SK-N-SH treated with all-trans-retinoic acid at 6 μM for 48 hours (cell line): ENCODE measurements around the gene SGCA.

Experiments used
- ATAC-seq: fragments of 200-7000 bp; cut with Tn5 transposase; 3 replicates; pipeline ENCODE4 v1.9.1; 2020; ENCODE audit warnings: mild to moderate bottlenecking, moderate library complexity
- BACH2 ChIP-seq: fragments of 250-450 bp; sonication (Bioruptor Pico); IDR thresholded peaks from 2 replicates; pipeline ENCODE4 v1.9.0; 2021; ENCODE audit warnings: mild to moderate bottlenecking, borderline replicate concordance
- ESRRG ChIP-seq: fragments of 250-450 bp; sonication (Bioruptor Pico); IDR thresholded peaks from 2 replicates; pipeline ENCODE4 v1.6.1; 2021; ENCODE audit warnings: mild to moderate bottlenecking
- GLIS3 ChIP-seq: fragments of 250-450 bp; sonication (Bioruptor Pico); IDR thresholded peaks from 2 replicates; pipeline ENCODE4 v1.5.0; 2020; ENCODE audit warnings: mild to moderate bottlenecking, moderate library complexity
- ISL1 ChIP-seq: fragments of 250-450 bp; sonication (Bioruptor Pico); IDR thresholded peaks from 2 replicates; pipeline ENCODE4 v2.1.2; 2022; ENCODE audit warnings: mild to moderate bottlenecking, moderate library complexity
- OSR1 ChIP-seq: fragments of 250-450 bp; sonication (Bioruptor Pico); IDR thresholded peaks from 2 replicates; pipeline ENCODE4 v1.8.0; 2022; ENCODE audit warnings: moderate library complexity, mild to moderate bottlenecking, inconsistent platforms
- PPARA ChIP-seq: fragments of 250-450 bp; sonication (Bioruptor Pico); IDR thresholded peaks from 2 replicates; pipeline ENCODE4 v1.5.0; 2020; ENCODE audit warnings: mild to moderate bottlenecking, borderline replicate concordance
- RARB ChIP-seq: fragments of 250-450 bp; sonication (Bioruptor Pico); IDR thresholded peaks from 2 replicates; pipeline ENCODE4 v1.8.0; 2021; ENCODE audit warnings: mild to moderate bottlenecking, moderate library complexity
- SNAI2 ChIP-seq: fragments of 250-450 bp; sonication (Bioruptor Pico); IDR thresholded peaks from 2 replicates; pipeline ENCODE4 v1.5.0; 2020; ENCODE audit warnings: mild to moderate bottlenecking, moderate library complexity
- ZFP3 ChIP-seq: fragments of 250-450 bp; sonication (Bioruptor Pico); IDR thresholded peaks from 2 replicates; pipeline ENCODE4 v1.5.0; 2020; ENCODE audit warnings: mild to moderate bottlenecking, moderate library complexity
- ZFP30 ChIP-seq: fragments of 450-650 bp; formaldehyde crosslinking; IDR thresholded peaks from 2 replicates; pipeline ENCODE4 v1.5.0; 2022; ENCODE audit warnings: mild to moderate bottlenecking, moderate library complexity
- ZNF565 ChIP-seq: fragments of 450-650 bp; formaldehyde crosslinking; conservative IDR thresholded peaks from 2 replicates; pipeline ENCODE4 v1.5.0; 2020; ENCODE audit warnings: low read depth, mild to moderate bottlenecking, moderate library complexity
- ZNF70 ChIP-seq: fragments of 450-650 bp; formaldehyde crosslinking; IDR thresholded peaks from 2 replicates; pipeline ENCODE4 v1.5.0; 2020; ENCODE audit warnings: mild to moderate bottlenecking, moderate library complexity
- TF ChIP-seq, protein P1 (sequence below): fragments of 250-450 bp; sonication (Bioruptor Pico); IDR thresholded peaks from 2 replicates; pipeline ENCODE4 v1.5.1; 2020; ENCODE audit warnings: low read depth, mild to moderate bottlenecking, moderate library complexity
- TF ChIP-seq, protein P2 (sequence below): fragments of 250-450 bp; sonication (Bioruptor Pico); IDR thresholded peaks from 2 replicates; pipeline ENCODE4 v1.5.0; 2020; ENCODE audit warnings: mild to moderate bottlenecking, moderate library complexity
- TF ChIP-seq, protein P3 (sequence below): fragments of 250-450 bp; sonication (Bioruptor Pico); IDR thresholded peaks from 2 replicates; pipeline ENCODE4 v1.8.0; 2020; ENCODE audit warnings: mild to moderate bottlenecking, moderate library complexity, borderline replicate concordance

The SGCA gene

DNA sequence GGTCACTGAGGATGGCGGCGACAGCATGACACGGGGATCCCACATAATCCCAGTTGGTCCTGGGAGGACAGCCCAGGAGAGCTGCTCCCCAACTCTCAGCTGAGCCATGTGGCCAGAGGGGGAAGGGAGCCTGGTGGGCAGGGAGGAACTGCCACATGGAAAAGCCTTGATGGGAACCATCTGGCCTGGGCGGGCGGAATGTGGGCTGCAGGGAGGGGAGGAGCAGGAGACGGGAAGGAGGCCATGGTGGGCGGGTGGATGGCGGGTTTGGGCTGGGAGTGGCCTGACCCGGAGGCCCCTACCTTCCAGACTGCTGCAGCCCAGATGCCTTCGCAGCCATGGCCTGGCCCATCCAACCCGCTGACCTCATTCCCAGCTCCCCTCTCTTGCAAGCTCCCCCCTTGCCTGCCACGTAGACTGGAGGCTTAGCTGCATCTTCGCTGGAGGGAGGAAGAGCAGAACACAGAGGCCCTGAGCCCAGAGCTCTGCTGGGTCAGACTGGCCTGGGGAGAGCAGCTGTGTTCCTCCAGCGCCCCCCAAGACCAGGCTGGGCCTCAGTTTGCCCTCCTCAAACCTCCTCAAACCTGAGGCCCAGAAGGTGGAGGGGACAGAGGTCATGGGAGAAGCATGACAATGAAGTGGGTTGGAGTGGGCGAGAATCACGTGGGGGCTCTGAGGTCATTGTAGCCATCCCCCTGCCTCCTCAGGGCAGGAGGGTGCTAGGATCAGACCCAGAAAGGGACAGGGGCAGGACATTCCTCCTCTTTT, 43.9 kb downstream of the SGCA start (continued):
- TF ChIP-seq, protein P1, sequence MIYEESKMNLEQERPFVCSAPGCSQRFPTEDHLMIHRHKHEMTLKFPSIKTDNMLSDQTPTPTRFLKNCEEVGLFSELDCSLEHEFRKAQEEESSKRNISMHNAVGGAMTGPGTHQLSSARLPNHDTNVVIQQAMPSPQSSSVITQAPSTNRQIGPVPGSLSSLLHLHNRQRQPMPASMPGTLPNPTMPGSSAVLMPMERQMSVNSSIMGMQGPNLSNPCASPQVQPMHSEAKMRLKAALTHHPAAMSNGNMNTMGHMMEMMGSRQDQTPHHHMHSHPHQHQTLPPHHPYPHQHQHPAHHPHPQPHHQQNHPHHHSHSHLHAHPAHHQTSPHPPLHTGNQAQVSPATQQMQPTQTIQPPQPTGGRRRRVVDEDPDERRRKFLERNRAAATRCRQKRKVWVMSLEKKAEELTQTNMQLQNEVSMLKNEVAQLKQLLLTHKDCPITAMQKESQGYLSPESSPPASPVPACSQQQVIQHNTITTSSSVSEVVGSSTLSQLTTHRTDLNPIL (CRISPR knock-in tag) = no peak; the same call in 1 of the 2 replicates
- no peak for TF ChIP-seq BACH2 (CRISPR knock-in tag)
- TF ChIP-seq PPARA (CRISPR knock-in tag) = no peak
- TF ChIP-seq RARB (CRISPR knock-in tag) = no peak
- TF ChIP-seq GLIS3 (CRISPR knock-in tag) = peak; percentile 76
- TF ChIP-seq ZFP3 (CRISPR knock-in tag) = 0 out of 2 replicates have a peak, but pooled peaks have one; percentile 9
- no peak for TF ChIP-seq ESRRG (CRISPR knock-in tag)
- TF ChIP-seq, protein P2, sequence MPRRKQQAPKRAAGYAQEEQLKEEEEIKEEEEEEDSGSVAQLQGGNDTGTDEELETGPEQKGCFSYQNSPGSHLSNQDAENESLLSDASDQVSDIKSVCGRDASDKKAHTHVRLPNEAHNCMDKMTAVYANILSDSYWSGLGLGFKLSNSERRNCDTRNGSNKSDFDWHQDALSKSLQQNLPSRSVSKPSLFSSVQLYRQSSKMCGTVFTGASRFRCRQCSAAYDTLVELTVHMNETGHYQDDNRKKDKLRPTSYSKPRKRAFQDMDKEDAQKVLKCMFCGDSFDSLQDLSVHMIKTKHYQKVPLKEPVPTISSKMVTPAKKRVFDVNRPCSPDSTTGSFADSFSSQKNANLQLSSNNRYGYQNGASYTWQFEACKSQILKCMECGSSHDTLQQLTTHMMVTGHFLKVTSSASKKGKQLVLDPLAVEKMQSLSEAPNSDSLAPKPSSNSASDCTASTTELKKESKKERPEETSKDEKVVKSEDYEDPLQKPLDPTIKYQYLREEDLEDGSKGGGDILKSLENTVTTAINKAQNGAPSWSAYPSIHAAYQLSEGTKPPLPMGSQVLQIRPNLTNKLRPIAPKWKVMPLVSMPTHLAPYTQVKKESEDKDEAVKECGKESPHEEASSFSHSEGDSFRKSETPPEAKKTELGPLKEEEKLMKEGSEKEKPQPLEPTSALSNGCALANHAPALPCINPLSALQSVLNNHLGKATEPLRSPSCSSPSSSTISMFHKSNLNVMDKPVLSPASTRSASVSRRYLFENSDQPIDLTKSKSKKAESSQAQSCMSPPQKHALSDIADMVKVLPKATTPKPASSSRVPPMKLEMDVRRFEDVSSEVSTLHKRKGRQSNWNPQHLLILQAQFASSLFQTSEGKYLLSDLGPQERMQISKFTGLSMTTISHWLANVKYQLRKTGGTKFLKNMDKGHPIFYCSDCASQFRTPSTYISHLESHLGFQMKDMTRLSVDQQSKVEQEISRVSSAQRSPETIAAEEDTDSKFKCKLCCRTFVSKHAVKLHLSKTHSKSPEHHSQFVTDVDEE (CRISPR knock-in tag) = peak; percentile 81
- TF ChIP-seq OSR1 (CRISPR knock-in tag) = no peak
- TF ChIP-seq ISL1 = peak; percentile 43; the same call in 1 of the 2 replicates
- TF ChIP-seq, protein P3, sequence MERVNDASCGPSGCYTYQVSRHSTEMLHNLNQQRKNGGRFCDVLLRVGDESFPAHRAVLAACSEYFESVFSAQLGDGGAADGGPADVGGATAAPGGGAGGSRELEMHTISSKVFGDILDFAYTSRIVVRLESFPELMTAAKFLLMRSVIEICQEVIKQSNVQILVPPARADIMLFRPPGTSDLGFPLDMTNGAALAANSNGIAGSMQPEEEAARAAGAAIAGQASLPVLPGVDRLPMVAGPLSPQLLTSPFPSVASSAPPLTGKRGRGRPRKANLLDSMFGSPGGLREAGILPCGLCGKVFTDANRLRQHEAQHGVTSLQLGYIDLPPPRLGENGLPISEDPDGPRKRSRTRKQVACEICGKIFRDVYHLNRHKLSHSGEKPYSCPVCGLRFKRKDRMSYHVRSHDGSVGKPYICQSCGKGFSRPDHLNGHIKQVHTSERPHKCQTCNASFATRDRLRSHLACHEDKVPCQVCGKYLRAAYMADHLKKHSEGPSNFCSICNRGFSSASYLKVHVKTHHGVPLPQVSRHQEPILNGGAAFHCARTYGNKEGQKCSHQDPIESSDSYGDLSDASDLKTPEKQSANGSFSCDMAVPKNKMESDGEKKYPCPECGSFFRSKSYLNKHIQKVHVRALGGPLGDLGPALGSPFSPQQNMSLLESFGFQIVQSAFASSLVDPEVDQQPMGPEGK = peak; percentile 66; the same call in 1 of the 2 replicates
- no peak for TF ChIP-seq ZNF70 (CRISPR knock-in tag)

GRCh38 chr17:50210240-50211225, 44.7 kb downstream of the SGCA start:
- ATAC-seq = peak; percentile 72
- TF ChIP-seq ZFP3 (CRISPR knock-in tag) (peak; percentile 7; the same call in 1 of the 2 replicates), ISL1 (peak; percentile 26; the same call in 1 of the 2 replicates), RARB (CRISPR knock-in tag) (no peak), GLIS3 (CRISPR knock-in tag) (peak; percentile 63; the same call in 1 of the 2 replicates), ZNF565 (CRISPR knock-in tag) (no peak), ZFP30 (CRISPR knock-in tag) (no peak), SNAI2 (no peak; the same call in 1 of the 2 replicates), BACH2 (CRISPR knock-in tag) (no peak)
- TF ChIP-seq, protein P1 (CRISPR knock-in tag) = peak; percentile 64; the same call in 1 of the 2 replicates
- TF ChIP-seq, protein P2 (CRISPR knock-in tag) = peak; percentile 17; the same call in 1 of the 2 replicates
- TF ChIP-seq, protein P3 = peak; percentile 97
